HEK293 (cell line): ENCODE data around the gene ASB10.

Experiments
- CTCF ChIA-PET: fragments of 350-600 bp; formaldehyde crosslinking; extraction: SDS; loops from one replicate; lab custom pipeline; 2021; ENCODE audit warnings: antibody characterized with exemption; lab: Yijun Ruan, JAX
- POLR2A ChIA-PET: fragments of 300-600 bp; formaldehyde crosslinking; extraction: SDS; loops from one replicate; lab custom pipeline; 2020; ENCODE audit warnings: antibody characterized with exemption, inconsistent platforms; lab: Yijun Ruan, JAX
- H3K27ac ChIP-seq: fragments of 200-500 bp; sonication (Bioruptor generic); 2 replicates; pipeline ENCODE4 v1.5.1; 2014; ENCODE audit warnings: low read depth, low read length, control low read depth, inconsistent platforms; ENCODE audit errors: extremely low read depth
- H3K36me3 ChIP-seq, 2 experiments: fragments of 200-500 bp in 1 of 2; sonication (Bioruptor generic) in 1 of 2; 1 replicate in 1 of 2; 2 replicates in 1 of 2; pipeline ENCODE4 v1.5.1; 2014 to 2017; ENCODE audit warnings: inconsistent platforms in 2 of 2, low read length in 2 of 2; ENCODE audit not compliant: control insufficient read depth in 2 of 2, insufficient read depth in 1 of 2
- H3K4me1 ChIP-seq: fragments of 200-500 bp; sonication (Bioruptor generic); 2 replicates; pipeline ENCODE4 v1.5.1; 2014; ENCODE audit warnings: mild to moderate bottlenecking, low read length, inconsistent platforms; ENCODE audit not compliant: control insufficient read depth, insufficient read depth
- H3K4me3 ChIP-seq: 2 replicates; pipeline ENCODE4 v1.5.1; 2011; ENCODE audit warnings: low read depth, mild to moderate bottlenecking, control low read depth, low read length, moderate library complexity
- H3K9me3 ChIP-seq: fragments of 200-500 bp; sonication (Bioruptor generic); 2 replicates; pipeline ENCODE4 v1.5.1; 2014; ENCODE audit warnings: low read depth, low read length, inconsistent platforms; ENCODE audit not compliant: control insufficient read depth, insufficient read depth
- ATF2 ChIP-seq: fragments of 450-650 bp; formaldehyde crosslinking; IDR thresholded peaks from 2 replicates; pipeline ENCODE4 v1.5.1; 2016; ENCODE audit warnings: missing biosample characterization, missing genetic modification characterization, low read depth
- BCL11B ChIP-seq: fragments of 450-650 bp; formaldehyde crosslinking; IDR thresholded peaks from 2 replicates; pipeline ENCODE4 v1.5.1; 2016; ENCODE audit warnings: low read depth, missing biosample characterization, missing genetic modification characterization
- GLI2 ChIP-seq: fragments of 450-650 bp; formaldehyde crosslinking; IDR thresholded peaks from 2 replicates; pipeline ENCODE4; 2017; ENCODE audit warnings: missing biosample characterization, missing genetic modification characterization, low read depth, borderline replicate concordance
- KLF17 ChIP-seq: fragments of 450-650 bp; formaldehyde crosslinking; IDR thresholded peaks from 2 replicates; pipeline ENCODE4 v1.5.1; 2016; ENCODE audit warnings: missing biosample characterization, missing genetic modification characterization
- MEIS1 ChIP-seq: sonication (generic); formaldehyde crosslinking; IDR thresholded peaks from 2 replicates; pipeline ENCODE4 v1.8.1; 2022; ENCODE audit warnings: missing genetic modification reagents, mild to moderate bottlenecking, borderline replicate concordance
- PRDM1 ChIP-seq: fragments of 450-650 bp; formaldehyde crosslinking; IDR thresholded peaks from 2 replicates; pipeline ENCODE4; 2016; ENCODE audit warnings: missing biosample characterization, missing genetic modification characterization
- SCRT1 ChIP-seq: fragments of 450-650 bp; formaldehyde crosslinking; IDR thresholded peaks from 2 replicates; pipeline ENCODE4 v1.5.1; 2016; ENCODE audit warnings: missing biosample characterization, missing genetic modification characterization, borderline replicate concordance
- ZBTB1 ChIP-seq: fragments of 450-650 bp; formaldehyde crosslinking; IDR thresholded peaks from 2 replicates; pipeline ENCODE4 v1.5.1; 2016; ENCODE audit warnings: missing biosample characterization, missing genetic modification characterization
- ZBTB49 ChIP-seq: fragments of 450-650 bp; formaldehyde crosslinking; IDR thresholded peaks from 2 replicates; pipeline ENCODE4 v1.5.1; 2016; ENCODE audit warnings: missing biosample characterization, missing genetic modification characterization, low read depth
- ZNF239 ChIP-seq: fragments of 450-650 bp; formaldehyde crosslinking; IDR thresholded peaks from 2 replicates; pipeline ENCODE4 v1.5.1; 2016; ENCODE audit warnings: missing biosample characterization, missing genetic modification characterization
- ZNF341 ChIP-seq: fragments of 450-650 bp; formaldehyde crosslinking; IDR thresholded peaks from 2 replicates; pipeline ENCODE4; 2016; ENCODE audit warnings: low read depth, missing biosample characterization, missing genetic modification characterization
- ZNF404 ChIP-seq: fragments of 450-650 bp; formaldehyde crosslinking; IDR thresholded peaks from 2 replicates; pipeline ENCODE4 v1.5.1; 2017; ENCODE audit warnings: missing biosample characterization, missing genetic modification characterization
- ZNF449 ChIP-seq: fragments of 450-650 bp; formaldehyde crosslinking; IDR thresholded peaks from 2 replicates; pipeline ENCODE4 v1.5.1; 2017; ENCODE audit warnings: missing biosample characterization, mild to moderate bottlenecking, missing genetic modification characterization, moderate library complexity
- ZNF513 ChIP-seq: fragments of 450-650 bp; IDR thresholded peaks from 2 replicates; pipeline ENCODE4 v1.5.1; 2018; ENCODE audit warnings: missing biosample characterization, missing genetic modification characterization
- ZNF596 ChIP-seq: fragments of 450-650 bp; IDR thresholded peaks from 2 replicates; pipeline ENCODE4 v1.5.0; 2018; ENCODE audit warnings: missing biosample characterization, mild to moderate bottlenecking, missing genetic modification characterization, moderate library complexity
- ZNF621 ChIP-seq: fragments of 450-650 bp; formaldehyde crosslinking; IDR thresholded peaks from 2 replicates; pipeline ENCODE4 v1.5.1; 2017; ENCODE audit warnings: missing biosample characterization, missing genetic modification characterization
- ZNF623 ChIP-seq: fragments of 450-650 bp; formaldehyde crosslinking; IDR thresholded peaks from 2 replicates; pipeline ENCODE4 v1.5.1; 2016; ENCODE audit warnings: missing biosample characterization, missing genetic modification characterization
- ZNF664 ChIP-seq: fragments of 450-650 bp; formaldehyde crosslinking; IDR thresholded peaks from 2 replicates; pipeline ENCODE4 v1.5.1; 2016; ENCODE audit warnings: missing biosample characterization, missing genetic modification characterization
- ZSCAN30 ChIP-seq: fragments of 450-650 bp; IDR thresholded peaks from 2 replicates; pipeline ENCODE4 v1.5.1; 2018; ENCODE audit warnings: missing biosample characterization, mild to moderate bottlenecking, missing genetic modification characterization, moderate library complexity
- ZSCAN4 ChIP-seq: fragments of 450-650 bp; formaldehyde crosslinking; IDR thresholded peaks from 2 replicates; pipeline ENCODE4 v1.5.1; 2017; ENCODE audit warnings: missing biosample characterization, missing genetic modification characterization

ASB10 gene

GRCh38 chr7:151179287-151179860, 7.7 kb downstream of the ASB10 start:
- Histone ChIP-seq H3K27ac (no peak overlapping the region), H3K4me1 (no peaks in the 10 kb centered on the region), H3K9me3 (no peaks in the 10 kb centered on the region), H3K4me3 (no peak overlapping the region), H3K36me3 (no peaks in the 10 kb centered on the region)
- POLR2A ChIA-PET: no interaction called here
- no peak for TF ChIP-seq ZSCAN4 (tag by site-specific recombination)
- TF ChIP-seq BCL11B (tag by site-specific recombination): no peak
- TF ChIP-seq ZNF623: no peak
- TF ChIP-seq ZNF621 (tag by site-specific recombination): no peak
- TF ChIP-seq PRDM1 (tag by site-specific recombination): no peak
- no peak for TF ChIP-seq GLI2 (tag by site-specific recombination)
- TF ChIP-seq ZSCAN30: no peak
- TF ChIP-seq SCRT1 (tag by site-specific recombination): no peak
- TF ChIP-seq MEIS1 (CRISPR knock-in tag): no peak
- no peak for TF ChIP-seq ZNF449 (tag by site-specific recombination)
- no peak for TF ChIP-seq ATF2
- no peak for TF ChIP-seq ZNF239 (tag by site-specific recombination)
- CTCF ChIA-PET: interaction anchor here (0.8 to 1.7 kb wide), 5 partner anchors 9 to 64 kb away, joined by 3 to 7 read pairs (median 4); no protein-coding TSS in a partner anchor

- Histone ChIP-seq H3K4me3 (no peak overlapping the region), H3K9me3 (no peaks in the 10 kb centered on the region), H3K4me1 (no peaks in the 10 kb centered on the region), H3K27ac (no peak overlapping the region), H3K36me3 (no peaks in the 10 kb centered on the region)
- CTCF ChIA-PET: interaction anchor here (0.5 to 1.7 kb wide), 7 partner anchors 8 to 876 kb away, joined by 3 to 7 read pairs (median 4); no protein-coding TSS in a partner anchor
- POLR2A ChIA-PET: no interaction called here
- no peak for TF ChIP-seq ZBTB1
- no peak for TF ChIP-seq ZNF404 (tag by site-specific recombination)
- no peak for TF ChIP-seq ZNF341 (tag by site-specific recombination)
- no peak for TF ChIP-seq ZNF513
- TF ChIP-seq ZNF596 (tag by site-specific recombination): no peak
- no peak for TF ChIP-seq ZNF449 (tag by site-specific recombination)
- TF ChIP-seq ZNF664 (tag by site-specific recombination): no peak
- no peak for TF ChIP-seq ZBTB49
- TF ChIP-seq KLF17: no peak
These were observed 8.2 kb downstream of the ASB10 start for GRCh38 chr7:151178831-151179230.
